K562 (cell line): Measurements from ENCODE around the gene PHYH. TPM values are rescaled to one million over a fixed set of nuclear protein-coding genes. Genes with fewer than 3 reads are reported as not detected.
A peak's percentile ranks its signal among the peaks of the same experiment; 100 is the strongest.
"Not testable (repeated sequence)": the region's sequence is repeated elsewhere in the genome, so short reads cannot be mapped to it uniquely, and the experiment has no call there.

Experiments used
- ATAC-seq: fragments of 200-7000 bp; cut with Tn5 transposase; 3 replicates; pipeline ENCODE4 v1.9.1; 2020; ENCODE audit warnings: moderate library complexity
- BruUV-seq: library from RNA; stranded (reverse); fragments of 400-500 nt; replicated peaks from 2 replicates; lab custom pipeline; 2021; lab: Mats Ljungman, UMichigan
- CTCF ChIA-PET: fragments of 300-600 bp; formaldehyde crosslinking; extraction: SDS; loops from one replicate; lab custom pipeline; 2021; ENCODE audit warnings: low intra/inter-chr PET ratio; lab: Yijun Ruan, JAX
- POLR2A ChIA-PET: fragments of 300-600, 350-650 bp; sonication (Branson Sonifier 250); formaldehyde crosslinking; extraction: SDS; loops from one replicate; lab custom pipeline; 2021; ENCODE audit warnings: antibody characterized with exemption, inconsistent platforms; lab: Yijun Ruan, JAX
- DNase-seq, 4 experiments: peaks; one replicate each; pipeline versions ENCODE4 v3.0.0 to v3.0.0-alpha.2; 2011 to 2018; ENCODE audit warnings: low spot score in 3 of 4, mixed read lengths in 3 of 4; ENCODE audit errors: extremely low read depth in 1 of 4
- FAIRE-seq: peaks from 2 replicates; lab custom pipeline; 2011; peaks lifted over from hg19 to GRCh38; lab: Jason Lieb, UNC
- H2AFZ ChIP-seq: 2 replicates; pipeline ENCODE4 v1.6.0; 2011; ENCODE audit warnings: low read depth, low read length, control low read depth, inconsistent platforms
- H3K27ac ChIP-seq: fragments of 200-600 bp; 3 replicates; pipeline ENCODE4 v1.8.0; 2011; ENCODE audit warnings: low read depth, mild to moderate bottlenecking, control low read depth, inconsistent platforms, low read length, moderate library complexity, mixed read lengths; ENCODE audit errors: extremely low read depth
- H3K27me3 ChIP-seq, 2 experiments: fragments of 300-600 bp in 1 of 2; 2 replicates in 1 of 2; 3 replicates in 1 of 2; pipeline versions ENCODE4 v1.6.0 to v1.8.0; 2011; ENCODE audit warnings: inconsistent platforms in 2 of 2, low read length in 2 of 2, mild to moderate bottlenecking in 1 of 2, mixed read lengths in 1 of 2, moderate library complexity in 1 of 2; ENCODE audit not compliant: control insufficient read depth in 2 of 2, insufficient read depth in 2 of 2
- H3K36me3 ChIP-seq: fragments of 300-600 bp; 3 replicates; pipeline ENCODE4 v1.8.0; 2011; ENCODE audit warnings: mild to moderate bottlenecking, low read length, inconsistent platforms; ENCODE audit not compliant: control insufficient read depth, insufficient read depth
- H3K4me1 ChIP-seq, 2 experiments: fragments of 200-600 bp in 1 of 2; replicated peaks in 1 of 2; 2 replicates in 1 of 2; 3 replicates in 1 of 2; pipeline versions ENCODE4 v1.5.1 to v1.8.0; 2011; ENCODE audit warnings: inconsistent platforms in 2 of 2, low read length in 2 of 2, mild to moderate bottlenecking in 1 of 2, mixed read lengths in 1 of 2, moderate library complexity in 1 of 2; ENCODE audit not compliant: control insufficient read depth in 2 of 2, insufficient read depth in 2 of 2
- H3K4me2 ChIP-seq: 2 replicates; pipeline ENCODE4 v1.6.1; 2011; ENCODE audit warnings: low read length, control low read depth, inconsistent platforms, mixed read lengths; ENCODE audit not compliant: insufficient read depth
- H3K4me3 ChIP-seq: fragments of 200-600 bp; sonication (generic), shearing (Covaris generic); 2 replicates; pipeline ENCODE4 v1.5.1; 2016; ENCODE audit warnings: control low read depth, inconsistent platforms
- H3K79me2 ChIP-seq: fragments of 200-600 bp; 3 replicates; pipeline ENCODE4 v1.8.0; 2011; ENCODE audit warnings: low read length, inconsistent platforms; ENCODE audit not compliant: control insufficient read depth, insufficient read depth
- H3K9ac ChIP-seq, 2 experiments: 2 replicates each; pipeline versions ENCODE4 v1.6.0 to v1.6.1; 2011; ENCODE audit warnings: low read depth in 2 of 2, low read length in 2 of 2, control low read depth in 1 of 2, inconsistent platforms in 1 of 2, mild to moderate bottlenecking in 1 of 2, mixed read lengths in 1 of 2; ENCODE audit not compliant: insufficient read depth in 1 of 2
- H3K9me1 ChIP-seq: one replicate; pipeline ENCODE4 v1.6.0; 2011; ENCODE audit warnings: inconsistent platforms, mild to moderate bottlenecking, low read length, moderate library complexity; ENCODE audit not compliant: control insufficient read depth, insufficient read depth
- H3K9me3 ChIP-seq: replicated peaks from 2 replicates; pipeline ENCODE4 v1.5.1; 2011; ENCODE audit warnings: low read depth, low read length, inconsistent platforms; ENCODE audit not compliant: control insufficient read depth, insufficient read depth
- H4K20me1 ChIP-seq: replicated peaks from 2 replicates; pipeline ENCODE4 v1.6.1; 2011; ENCODE audit warnings: low read length, inconsistent platforms, mixed read lengths; ENCODE audit not compliant: control insufficient read depth, insufficient read depth
- RBM25 ChIP-seq: fragments of 200-400 bp; formaldehyde crosslinking; IDR thresholded peaks from 2 replicates; pipeline ENCODE4 v1.6.1; 2018; ENCODE audit warnings: low read length, low read depth, moderate library complexity; ENCODE audit not compliant: severe bottlenecking
- TRIM24 ChIP-seq, 2 experiments: fragments of 450-650 bp; IDR thresholded peaks; 2 replicates each; pipeline ENCODE4 v1.6.1; 2016
- ZNF140 ChIP-seq: fragments of 250-450 bp; sonication (Bioruptor Pico); IDR thresholded peaks from 2 replicates; pipeline ENCODE4 v1.8.0; 2021; ENCODE audit warnings: moderate library complexity, mild to moderate bottlenecking, inconsistent platforms
- WGBS: fragments of 100-300 bp; shearing (Covaris generic); methylation state at CpG from one replicate; pipeline ENCODE4 v1.1.6; 2016; ENCODE audit warnings: low coverage, mixed read lengths; ENCODE audit not compliant: insufficient coverage; ENCODE audit errors: missing lambda C conversion rate; 5-methylcytosine and 5-hydroxymethylcytosine counted together
- in situ Hi-C: fragments of 300-500 bp; cut with MboI; formaldehyde crosslinking; loops from 4 replicates; pipeline ENCODE4 v1.15.0; 2018; ENCODE audit warnings: inconsistent platforms, mixed read lengths
- intact Hi-C: fragments of 100-400 bp; cut with micrococcal nuclease; formaldehyde crosslinking; loops from 2 replicates; pipeline ENCODE4 v1.14.2; 2022
- polyA plus RNA-seq, 8 experiments: library from polyadenylated mRNA; depleted of rRNA in 4 of 8; stranded (reverse) in 5 of 8; unstranded in 3 of 8; fragments of >200 nt; fragmentation: Nextera tagmentation in 2 of 8; fragmentation: Illumina TruSeq in 1 of 8; extraction: Ambion mirVana in 2 of 8; extraction: Trizol in 1 of 8; gene quantifications; 2 replicates each; pipeline versions ENCODE4 v1.2.1 to v1.2.3, GENCODE V29; 2011 to 2014; ENCODE audit warnings: inconsistent platforms in 1 of 8, missing spikeins in 1 of 8
- total RNA-seq, 7 experiments: library from RNA; depleted of rRNA in 6 of 7; stranded (reverse); fragments of >200 nt in 6 of 7; fragmentation: Illumina TruSeq in 2 of 7; extraction: Trizol in 2 of 7; gene quantifications; 2 replicates each; pipeline versions ENCODE4 v1.2.1 to v1.2.3, GENCODE V29; 2011 to 2021; ENCODE audit warnings: low replicate concordance in 1 of 7
- TF ChIP-seq, protein P1 (sequence below): IDR thresholded peaks from 3 replicates; pipeline ENCODE4 v1.6.1; 2011; ENCODE audit warnings: borderline replicate concordance, mild to moderate bottlenecking; ENCODE audit not compliant: insufficient read length, insufficient read depth
- TF ChIP-seq, protein P2 (sequence below): fragments of 200-800 bp; sonication (Bioruptor generic); IDR thresholded peaks from 2 replicates; pipeline ENCODE4 v1.6.1; 2017; ENCODE audit warnings: missing genetic modification characterization, missing compliant biosample characterization
- TF ChIP-seq, protein P3 (sequence below): sonication (generic); formaldehyde crosslinking; IDR thresholded peaks from 2 replicates; pipeline ENCODE4 v1.8.1; 2023; ENCODE audit warnings: mild to moderate bottlenecking, missing genetic modification reagents

The PHYH gene
- total and polyA plus RNA-seq, 9 of the 15 experiments (the other 6 are each of a cell fraction or from before 2014, with no cell fraction given): 3.8 to 6.9 (median 5.7) TPM

DNA sequence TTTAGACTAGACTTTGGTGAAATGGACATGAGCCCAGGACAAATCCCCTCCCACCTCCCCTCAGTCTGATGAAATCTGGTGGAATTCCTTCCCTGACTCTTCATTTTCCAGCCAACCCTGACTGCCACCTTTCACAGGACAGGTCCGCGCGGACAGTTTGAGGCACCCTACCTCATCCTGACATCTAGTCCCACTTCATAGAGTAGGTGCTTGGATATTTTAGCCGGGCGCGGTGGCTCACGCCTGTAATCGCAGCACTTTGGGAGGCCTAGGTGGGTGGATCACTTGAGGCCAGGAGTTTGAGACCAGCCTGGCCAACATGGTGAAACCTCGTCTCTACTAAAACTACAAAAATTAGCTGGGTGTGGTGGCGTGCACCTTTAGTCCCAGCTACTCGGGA lies 23.7 kb downstream of the PHYH start:
- peaks cover 10 to 13% of the 10 kb centered on the region in 2 experiments; a peak in 4 of 5 replicates for H3K4me1 ChIP-seq
- in situ Hi-C loops, H3K79me2 ChIP-seq, H3K9me3 ChIP-seq, H3K36me3 ChIP-seq, CTCF ChIA-PET, DNase-seq, H3K27me3 ChIP-seq, H3K9me1 ChIP-seq, H3K4me3 ChIP-seq, H3K27ac ChIP-seq, ATAC-seq, H2AFZ ChIP-seq, H3K9ac ChIP-seq, FAIRE-seq, BruUV-seq, H3K4me2 ChIP-seq, H4K20me1 ChIP-seq: not testable (repeated sequence)
- intact Hi-C loops: loop anchor here (10.0 kb wide), 2 partner anchors 51 to 111 kb away; partner anchors contain the start of gene MCM10
- 77% methylated on average over 11 of the region's 11 CpGs for WGBS
- POLR2A ChIA-PET: interaction anchor here (0.7 kb wide), 1 partner anchor 46 kb away, joined by 4 read pairs; no protein-coding TSS in a partner anchor
- TF ChIP-seq TRIM24 (IDR thresholded peaks at IDR 0.05): peak in 1 of 2 experiments; percentile 39; a peak in 1 of 4 replicates

DNA sequence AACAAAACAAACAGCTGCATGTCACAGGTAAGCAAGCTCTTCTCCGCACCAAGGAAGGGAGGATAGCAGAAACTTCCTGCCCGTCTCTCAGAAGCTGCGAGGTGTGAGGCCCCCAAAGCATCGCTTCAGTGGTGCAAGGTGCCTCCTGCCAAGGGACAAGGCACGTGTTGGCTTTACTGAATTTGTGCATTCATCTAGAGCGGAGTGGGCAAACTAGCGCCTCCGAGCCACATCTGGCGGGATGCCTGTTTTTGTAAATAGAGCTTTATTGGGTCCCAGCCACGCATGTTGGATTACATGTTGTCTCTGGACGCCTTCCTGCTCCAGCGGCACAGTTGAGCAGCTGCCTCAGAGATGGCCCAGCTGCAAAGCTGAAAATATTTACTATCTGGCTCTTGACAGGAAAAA lies 27.7 kb downstream of the PHYH start:
- H3K9me1 ChIP-seq: no peaks in the 10 kb centered on the region
- H2AFZ ChIP-seq: peak overlapping the region; percentile 93
- H4K20me1 ChIP-seq: no peaks in the 10 kb centered on the region
- peak overlapping the region; percentile 73 for H3K4me2 ChIP-seq
- no peaks in the 10 kb centered on the region for H3K36me3 ChIP-seq
- WGBS: 68% methylated on average over 12 of the region's 12 CpGs
- BruUV-seq: no TSS peak
- H3K27ac ChIP-seq: peak overlapping the region; percentile 62
- H3K27me3 ChIP-seq: no peaks in the 10 kb centered on the region
- no peak for FAIRE-seq
- in situ Hi-C loops (no loop called here), intact Hi-C loops (loop anchor here (5.0 to 10.0 kb wide), 3 partner anchors 47 to 107 kb away; partner anchors contain the start of gene MCM10)
- H3K9me3 ChIP-seq: no peaks in the 10 kb centered on the region
- ATAC-seq: no peak
- H3K79me2 ChIP-seq: no peaks in the 10 kb centered on the region
- H3K4me1 ChIP-seq: peaks cover 21 to 24% of the 10 kb centered on the region in 2 experiments; a peak in 4 of 5 replicates
- no peak for DNase-seq
- CTCF ChIA-PET: interaction anchor here (0.6 kb wide), 1 partner anchor 30 kb away, joined by 3 read pairs; no protein-coding TSS in a partner anchor
- H3K9ac ChIP-seq: peak overlapping the region; percentile 40 to 70; a peak in 3 of 4 replicates
- H3K4me3 ChIP-seq: no peak overlapping the region
- POLR2A ChIA-PET: interaction anchor here (0.6 kb wide), 2 partner anchors 25 to 158 kb away, joined by 3 read pairs; no protein-coding TSS in a partner anchor
- TF ChIP-seq, protein P1, sequence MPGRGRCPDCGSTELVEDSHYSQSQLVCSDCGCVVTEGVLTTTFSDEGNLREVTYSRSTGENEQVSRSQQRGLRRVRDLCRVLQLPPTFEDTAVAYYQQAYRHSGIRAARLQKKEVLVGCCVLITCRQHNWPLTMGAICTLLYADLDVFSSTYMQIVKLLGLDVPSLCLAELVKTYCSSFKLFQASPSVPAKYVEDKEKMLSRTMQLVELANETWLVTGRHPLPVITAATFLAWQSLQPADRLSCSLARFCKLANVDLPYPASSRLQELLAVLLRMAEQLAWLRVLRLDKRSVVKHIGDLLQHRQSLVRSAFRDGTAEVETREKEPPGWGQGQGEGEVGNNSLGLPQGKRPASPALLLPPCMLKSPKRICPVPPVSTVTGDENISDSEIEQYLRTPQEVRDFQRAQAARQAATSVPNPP: no peak
- TF ChIP-seq, protein P2, sequence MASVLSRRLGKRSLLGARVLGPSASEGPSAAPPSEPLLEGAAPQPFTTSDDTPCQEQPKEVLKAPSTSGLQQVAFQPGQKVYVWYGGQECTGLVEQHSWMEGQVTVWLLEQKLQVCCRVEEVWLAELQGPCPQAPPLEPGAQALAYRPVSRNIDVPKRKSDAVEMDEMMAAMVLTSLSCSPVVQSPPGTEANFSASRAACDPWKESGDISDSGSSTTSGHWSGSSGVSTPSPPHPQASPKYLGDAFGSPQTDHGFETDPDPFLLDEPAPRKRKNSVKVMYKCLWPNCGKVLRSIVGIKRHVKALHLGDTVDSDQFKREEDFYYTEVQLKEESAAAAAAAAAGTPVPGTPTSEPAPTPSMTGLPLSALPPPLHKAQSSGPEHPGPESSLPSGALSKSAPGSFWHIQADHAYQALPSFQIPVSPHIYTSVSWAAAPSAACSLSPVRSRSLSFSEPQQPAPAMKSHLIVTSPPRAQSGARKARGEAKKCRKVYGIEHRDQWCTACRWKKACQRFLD: peak; percentile 19; the same call in 1 of the 2 replicates
- TF ChIP-seq ZNF140 (CRISPR knock-in tag) (no peak), RBM25 (no peak)
- TF ChIP-seq, protein P3, sequence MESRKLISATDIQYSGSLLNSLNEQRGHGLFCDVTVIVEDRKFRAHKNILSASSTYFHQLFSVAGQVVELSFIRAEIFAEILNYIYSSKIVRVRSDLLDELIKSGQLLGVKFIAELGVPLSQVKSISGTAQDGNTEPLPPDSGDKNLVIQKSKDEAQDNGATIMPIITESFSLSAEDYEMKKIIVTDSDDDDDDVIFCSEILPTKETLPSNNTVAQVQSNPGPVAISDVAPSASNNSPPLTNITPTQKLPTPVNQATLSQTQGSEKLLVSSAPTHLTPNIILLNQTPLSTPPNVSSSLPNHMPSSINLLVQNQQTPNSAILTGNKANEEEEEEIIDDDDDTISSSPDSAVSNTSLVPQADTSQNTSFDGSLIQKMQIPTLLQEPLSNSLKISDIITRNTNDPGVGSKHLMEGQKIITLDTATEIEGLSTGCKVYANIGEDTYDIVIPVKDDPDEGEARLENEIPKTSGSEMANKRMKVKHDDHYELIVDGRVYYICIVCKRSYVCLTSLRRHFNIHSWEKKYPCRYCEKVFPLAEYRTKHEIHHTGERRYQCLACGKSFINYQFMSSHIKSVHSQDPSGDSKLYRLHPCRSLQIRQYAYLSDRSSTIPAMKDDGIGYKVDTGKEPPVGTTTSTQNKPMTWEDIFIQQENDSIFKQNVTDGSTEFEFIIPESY (CRISPR knock-in tag): peak; percentile 93
